ENCODE measurements around the gene NEK7.

GRCh38 chr1:198245379-198245778, 88.6 kb downstream of the NEK7 start:
- TF ChIP-seq CTCF (IDR thresholded peaks at IDR 0.05) (no peak), ZFX (IDR thresholded peaks at IDR 0.05; ENCODE audit: borderline replicate concordance) (no peak)
